Measurements from ENCODE around the gene STX11.

STX11 gene

DNA sequence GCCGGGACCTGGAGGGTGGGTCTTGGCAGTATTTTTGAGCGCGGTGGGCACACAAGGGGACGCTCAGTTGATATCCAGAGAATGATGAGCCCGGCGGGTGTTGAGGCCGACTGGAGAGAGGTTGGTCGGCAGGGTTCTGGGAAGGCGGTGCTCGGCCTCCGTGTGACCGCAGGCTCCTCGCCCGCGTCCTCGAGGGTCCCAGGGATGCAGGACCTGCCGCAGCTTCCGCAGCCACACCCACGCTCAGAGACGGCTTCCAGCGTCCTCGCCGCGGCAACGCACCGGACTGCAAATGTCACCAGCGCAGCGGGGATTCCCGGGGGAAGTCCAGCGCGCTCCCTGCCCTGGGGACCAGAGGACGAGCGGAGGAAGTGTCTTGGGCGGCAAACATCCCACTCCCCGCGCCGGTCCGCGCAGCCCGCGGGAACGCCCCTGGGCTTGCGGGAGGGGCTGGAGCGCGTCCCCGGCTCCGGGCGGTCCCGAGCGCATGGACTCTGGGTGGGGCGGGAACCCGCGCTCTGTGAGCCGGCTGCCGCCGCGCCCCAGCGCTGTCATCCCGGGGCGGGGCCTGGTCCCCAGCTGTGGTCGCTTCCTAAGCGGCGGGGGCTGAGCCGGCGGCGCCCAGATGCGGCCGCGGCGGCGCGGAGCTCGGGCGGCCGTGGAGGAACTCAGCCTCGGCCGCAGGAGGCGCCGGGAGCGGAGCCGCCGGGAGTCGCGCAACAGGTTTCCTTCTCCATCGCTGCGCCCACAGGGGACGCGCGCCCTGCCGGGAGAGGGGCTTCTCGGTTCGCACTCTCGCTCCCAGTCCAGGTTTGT is at the start of gene STX11:
Gene STX11, plus strand, starts transcription at position 624 of the 816 bp plus-strand sequence. CDS start 36,111 bp downstream, outside the sequence.
- Histone ChIP-seq H3K4me1 (ENCODE audit: control insufficient read depth, insufficient read depth, low read length) (peaks cover 3% of the 10 kb centered on the region; the same call in 1 of the 2 replicates), H3K9me3 (ENCODE audit: control insufficient read depth, insufficient read depth, low read length) (no peaks in the 10 kb centered on the region), H3K27me3 (ENCODE audit: control insufficient read depth, insufficient read depth, low read length) (peaks cover 13% of the 10 kb centered on the region; the same call in 1 of the 2 replicates), H3K4me3 (ENCODE audit: low read length) (peak within 1 kb of the TSS; percentile 89), H3K27ac (ENCODE audit: low read length) (no peak within 1 kb of the TSS), H3K36me3 (ENCODE audit: control insufficient read depth, insufficient read depth, low read length) (no peaks in the 10 kb centered on the region)
- DNase-seq (ENCODE audit: low read depth, low spot score): no peak
- no CpG with 5 or more reads among the region's 93 CpGs for WGBS (ENCODE audit: insufficient coverage, insufficient read length)

DNA sequence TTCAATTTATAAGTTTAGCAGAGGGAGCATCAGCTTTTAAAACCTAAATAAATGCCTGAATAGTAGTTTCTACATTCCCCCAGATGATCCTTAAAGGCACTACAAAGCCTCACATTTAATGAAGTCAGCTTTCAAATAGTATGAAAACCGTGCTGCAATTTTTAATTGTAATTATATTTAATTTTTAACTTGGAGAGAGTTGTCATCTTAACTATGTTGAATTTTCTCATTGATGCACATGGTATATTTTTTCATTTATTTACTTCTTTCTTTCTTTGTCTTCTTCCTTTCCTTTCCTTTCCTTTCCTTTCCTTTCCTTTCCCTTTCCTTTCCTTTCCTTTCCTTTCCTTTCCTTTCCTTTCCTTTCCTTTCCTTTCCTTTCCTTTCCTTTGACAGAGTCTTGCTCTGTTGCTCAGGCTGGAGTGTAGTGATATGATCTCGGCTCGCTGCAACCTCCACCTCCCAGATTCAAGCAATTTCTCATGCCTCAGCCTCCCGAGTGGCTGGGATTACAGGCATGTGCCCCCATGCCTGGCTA is 47.2 kb upstream of the STX11 start:
- no CpG with 5 or more reads among the region's 4 CpGs for WGBS (ENCODE audit: insufficient coverage, insufficient read length)

DNA sequence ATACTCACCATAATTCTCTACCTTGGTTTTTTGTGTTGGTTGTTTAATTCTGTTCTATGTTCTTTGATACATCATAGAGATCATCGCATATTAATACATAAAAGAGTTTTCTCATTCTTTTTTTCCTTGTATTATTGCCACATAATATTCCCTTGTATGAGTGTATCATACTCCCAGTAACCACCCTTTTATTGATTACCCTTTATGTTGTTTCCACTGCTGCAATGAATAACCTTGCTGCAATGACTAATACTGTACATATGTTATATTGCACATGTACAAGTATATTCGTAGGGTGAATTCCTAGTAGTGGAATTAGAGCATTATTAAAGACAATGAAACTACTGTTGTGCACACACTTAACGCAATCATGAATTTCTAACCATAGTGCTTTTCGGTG is 45.8 kb upstream of the STX11 start:
- Histone ChIP-seq H3K4me3 (ENCODE audit: low read length) (no peak overlapping the region), H3K27ac (ENCODE audit: low read length) (no peak overlapping the region), H3K4me1 (ENCODE audit: control insufficient read depth, insufficient read depth, low read length) (no peaks in the 10 kb centered on the region), H3K9me3 (ENCODE audit: control insufficient read depth, insufficient read depth, low read length) (no peaks in the 10 kb centered on the region), H3K36me3 (ENCODE audit: control insufficient read depth, insufficient read depth, low read length) (no peaks in the 10 kb centered on the region), H3K27me3 (ENCODE audit: control insufficient read depth, insufficient read depth, low read length) (no peaks in the 10 kb centered on the region)
- DNase-seq (ENCODE audit: low read depth, low spot score): no peak
- no CpG with 5 or more reads among the region's 4 CpGs for WGBS (ENCODE audit: insufficient coverage, insufficient read length)

More for the DNA sequence above, 47.2 kb upstream of the STX11 start:
- no peaks in the 10 kb centered on the region for H3K9me3 ChIP-seq (ENCODE audit: control insufficient read depth, insufficient read depth, low read length)
- DNase-seq (ENCODE audit: low read depth, low spot score): no peak
- H3K4me3 ChIP-seq (ENCODE audit: low read length): no peak overlapping the region
- H3K27ac ChIP-seq (ENCODE audit: low read length): no peak overlapping the region
- H3K36me3 ChIP-seq (ENCODE audit: control insufficient read depth, insufficient read depth, low read length): no peaks in the 10 kb centered on the region
- no peaks in the 10 kb centered on the region for H3K4me1 ChIP-seq (ENCODE audit: control insufficient read depth, insufficient read depth, low read length)
- no peaks in the 10 kb centered on the region for H3K27me3 ChIP-seq (ENCODE audit: control insufficient read depth, insufficient read depth, low read length)

DNA sequence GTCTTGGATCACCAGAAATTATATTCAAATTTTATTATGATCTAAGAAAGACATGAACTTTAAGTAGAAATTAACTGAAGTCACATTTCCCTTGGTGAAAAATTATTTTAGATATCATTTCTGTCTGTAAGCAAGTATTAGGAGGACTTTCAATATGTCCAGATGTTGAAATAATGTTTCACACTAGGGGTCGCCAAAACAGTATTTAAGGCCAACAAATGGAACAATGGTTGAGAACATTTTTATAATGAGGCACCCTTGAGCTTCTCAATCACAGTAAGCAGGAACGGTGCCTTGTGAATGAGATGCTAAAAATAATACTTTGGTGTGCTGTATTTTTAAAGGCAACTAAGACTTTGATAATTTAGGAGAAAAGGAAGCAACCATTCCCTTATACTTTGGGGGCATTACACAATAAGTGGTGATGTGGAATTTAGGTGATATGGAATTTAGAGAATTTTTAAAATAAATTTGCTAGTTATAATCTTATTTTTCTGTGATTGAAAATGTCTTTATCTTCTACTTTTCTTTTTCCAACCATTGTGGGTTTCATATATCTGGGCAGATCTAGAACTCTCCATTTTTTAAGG is 45.3 kb upstream of the STX11 start:
- no peaks in the 10 kb centered on the region for H3K27me3 ChIP-seq (ENCODE audit: control insufficient read depth, insufficient read depth, low read length)
- H3K4me3 ChIP-seq (ENCODE audit: low read length): no peak overlapping the region
- no CpG with 5 or more reads among the region's 2 CpGs for WGBS (ENCODE audit: insufficient coverage, insufficient read length)
- no peak for DNase-seq (ENCODE audit: low read depth, low spot score)
- no peak overlapping the region for H3K27ac ChIP-seq (ENCODE audit: low read length)
- no peaks in the 10 kb centered on the region for H3K36me3 ChIP-seq (ENCODE audit: control insufficient read depth, insufficient read depth, low read length)
- H3K9me3 ChIP-seq (ENCODE audit: control insufficient read depth, insufficient read depth, low read length): no peaks in the 10 kb centered on the region
- H3K4me1 ChIP-seq (ENCODE audit: control insufficient read depth, insufficient read depth, low read length): no peaks in the 10 kb centered on the region

DNA sequence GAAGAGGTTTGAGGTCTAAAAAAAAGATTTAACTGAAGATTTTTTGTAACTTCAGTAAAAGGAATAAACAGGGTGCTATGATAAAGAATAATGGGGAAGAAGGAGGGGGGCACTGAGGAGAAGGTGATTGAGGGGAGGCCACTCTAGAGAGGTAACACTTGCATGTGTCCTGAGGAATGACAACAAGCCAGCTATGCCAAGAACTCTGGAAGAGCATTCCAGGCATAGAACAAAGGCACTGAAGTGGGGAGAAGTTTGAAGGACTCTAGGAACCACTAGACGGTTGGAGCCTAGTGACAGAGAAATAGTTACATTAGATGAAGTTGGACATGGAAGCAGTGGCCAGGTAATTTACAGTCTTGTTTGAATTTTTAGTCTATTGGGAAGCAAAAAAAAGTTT is 44.1 kb upstream of the STX11 start:
- DNase-seq (ENCODE audit: low read depth, low spot score): no peak
- H3K4me1 ChIP-seq (ENCODE audit: control insufficient read depth, insufficient read depth, low read length): no peaks in the 10 kb centered on the region
- H3K27me3 ChIP-seq (ENCODE audit: control insufficient read depth, insufficient read depth, low read length): no peaks in the 10 kb centered on the region
- H3K4me3 ChIP-seq (ENCODE audit: low read length): no peak overlapping the region
- H3K9me3 ChIP-seq (ENCODE audit: control insufficient read depth, insufficient read depth, low read length): no peaks in the 10 kb centered on the region
- no CpG with 5 or more reads among the region's 1 CpG for WGBS (ENCODE audit: insufficient coverage, insufficient read length)
- H3K27ac ChIP-seq (ENCODE audit: low read length): no peak overlapping the region
- no peaks in the 10 kb centered on the region for H3K36me3 ChIP-seq (ENCODE audit: control insufficient read depth, insufficient read depth, low read length)

DNA sequence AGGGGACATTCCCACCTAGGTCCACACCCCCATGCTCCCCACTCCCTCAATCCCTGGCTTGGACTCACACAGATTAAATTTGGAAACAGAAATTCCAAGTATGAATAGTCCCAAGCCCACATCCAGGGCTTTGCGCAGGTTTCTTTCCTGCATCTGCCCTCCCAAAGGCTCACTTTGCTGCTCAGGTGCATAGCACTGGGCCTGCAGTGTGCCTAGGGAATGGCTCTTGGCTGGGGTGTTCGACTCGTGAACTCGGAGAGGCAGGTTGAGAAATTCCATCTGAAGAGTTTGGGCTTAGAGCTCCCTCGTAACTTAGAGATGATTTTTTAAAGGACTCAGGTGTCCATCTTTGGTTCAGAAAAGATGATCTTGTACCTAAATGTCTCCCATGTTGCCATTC is 40.1 kb upstream of the STX11 start:
- Histone ChIP-seq H3K27me3 (ENCODE audit: control insufficient read depth, insufficient read depth, low read length) (no peaks in the 10 kb centered on the region), H3K9me3 (ENCODE audit: control insufficient read depth, insufficient read depth, low read length) (no peaks in the 10 kb centered on the region), H3K36me3 (ENCODE audit: control insufficient read depth, insufficient read depth, low read length) (no peaks in the 10 kb centered on the region), H3K4me3 (ENCODE audit: low read length) (no peak overlapping the region), H3K4me1 (ENCODE audit: control insufficient read depth, insufficient read depth, low read length) (no peaks in the 10 kb centered on the region), H3K27ac (ENCODE audit: low read length) (no peak overlapping the region)
- WGBS (ENCODE audit: insufficient coverage, insufficient read length): no CpG with 5 or more reads among the region's 5 CpGs
- no peak for DNase-seq (ENCODE audit: low read depth, low spot score)

DNA sequence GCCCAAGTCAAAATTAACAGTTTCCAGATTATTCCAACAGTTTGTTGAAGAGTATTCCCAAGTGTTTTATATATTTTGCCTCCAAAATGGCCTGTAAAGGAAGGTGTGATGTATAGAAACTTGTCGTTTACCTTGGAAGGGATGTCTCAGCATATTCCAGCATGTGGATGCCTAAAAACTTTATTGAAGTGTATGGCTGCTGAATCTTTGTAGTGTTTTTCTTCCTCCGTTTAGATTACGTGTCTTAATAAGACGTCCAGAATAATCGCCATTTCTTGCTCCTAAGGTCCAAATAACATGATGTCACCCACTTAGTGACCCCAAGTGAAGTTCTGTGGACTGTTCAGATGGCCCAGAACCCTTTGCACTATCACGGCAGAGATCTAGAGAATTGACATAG is 37.0 kb upstream of the STX11 start:
- H3K27ac ChIP-seq (ENCODE audit: low read length): no peak overlapping the region
- H3K9me3 ChIP-seq (ENCODE audit: control insufficient read depth, insufficient read depth, low read length): no peaks in the 10 kb centered on the region
- DNase-seq (ENCODE audit: low read depth, low spot score): no peak
- H3K27me3 ChIP-seq (ENCODE audit: control insufficient read depth, insufficient read depth, low read length): no peaks in the 10 kb centered on the region
- H3K4me3 ChIP-seq (ENCODE audit: low read length): no peak overlapping the region
- no peaks in the 10 kb centered on the region for H3K36me3 ChIP-seq (ENCODE audit: control insufficient read depth, insufficient read depth, low read length)
- no CpG with 5 or more reads among the region's 6 CpGs for WGBS (ENCODE audit: insufficient coverage, insufficient read length)
- H3K4me1 ChIP-seq (ENCODE audit: control insufficient read depth, insufficient read depth, low read length): no peaks in the 10 kb centered on the region

DNA sequence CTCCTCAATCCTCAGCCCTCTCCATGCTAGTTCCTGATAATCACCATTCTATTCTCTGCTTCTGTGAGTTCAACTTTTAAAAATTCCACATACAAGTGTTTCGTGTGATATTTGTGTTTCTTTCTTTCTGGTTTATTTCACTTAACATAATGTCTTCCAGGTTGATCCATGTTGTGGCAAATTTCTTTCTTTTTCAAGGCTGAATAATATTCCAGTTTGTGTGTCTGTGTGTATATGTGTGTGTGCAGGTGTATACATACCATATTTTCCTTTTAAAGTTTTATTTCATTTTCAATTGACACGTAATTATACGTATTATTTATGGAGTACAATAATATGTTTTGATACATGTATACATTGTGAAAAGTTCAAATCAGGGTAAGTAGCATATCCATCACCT is 35.1 kb upstream of the STX11 start:
- H3K4me1 ChIP-seq (ENCODE audit: control insufficient read depth, insufficient read depth, low read length): no peaks in the 10 kb centered on the region
- no peak overlapping the region for H3K27ac ChIP-seq (ENCODE audit: low read length)
- no peak for DNase-seq (ENCODE audit: low read depth, low spot score)
- no peaks in the 10 kb centered on the region for H3K27me3 ChIP-seq (ENCODE audit: control insufficient read depth, insufficient read depth, low read length)
- no peaks in the 10 kb centered on the region for H3K9me3 ChIP-seq (ENCODE audit: control insufficient read depth, insufficient read depth, low read length)
- no CpG with 5 or more reads among the region's 3 CpGs for WGBS (ENCODE audit: insufficient coverage, insufficient read length)
- no peaks in the 10 kb centered on the region for H3K36me3 ChIP-seq (ENCODE audit: control insufficient read depth, insufficient read depth, low read length)
- no peak overlapping the region for H3K4me3 ChIP-seq (ENCODE audit: low read length)

DNA sequence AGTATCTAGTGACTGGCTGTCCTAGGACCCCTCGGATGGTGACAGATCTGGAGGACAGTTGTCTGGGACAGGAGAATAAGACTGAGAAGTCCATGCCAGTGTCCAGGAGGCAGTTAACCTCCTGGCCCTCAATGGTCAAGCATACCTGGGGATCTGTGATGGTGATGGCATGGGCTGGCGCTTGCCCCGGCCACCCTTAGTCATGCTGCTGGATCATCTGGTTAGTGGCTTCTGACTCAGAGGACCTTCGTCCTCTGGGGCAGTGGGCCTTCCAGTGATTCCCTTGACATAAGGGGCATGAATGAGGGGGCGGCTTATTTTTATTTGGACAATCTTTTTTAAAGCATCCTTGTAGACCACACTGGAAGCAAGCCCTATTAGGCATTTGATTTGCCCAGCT is 30.9 kb upstream of the STX11 start:
- DNase-seq (ENCODE audit: low read depth, low spot score): no peak
- H3K9me3 ChIP-seq (ENCODE audit: control insufficient read depth, insufficient read depth, low read length): no peaks in the 10 kb centered on the region
- H3K4me3 ChIP-seq (ENCODE audit: low read length): no peak overlapping the region
- no peaks in the 10 kb centered on the region for H3K27me3 ChIP-seq (ENCODE audit: control insufficient read depth, insufficient read depth, low read length)
- no peaks in the 10 kb centered on the region for H3K36me3 ChIP-seq (ENCODE audit: control insufficient read depth, insufficient read depth, low read length)
- WGBS (ENCODE audit: insufficient coverage, insufficient read length): no CpG with 5 or more reads among the region's 5 CpGs
- H3K27ac ChIP-seq (ENCODE audit: low read length): no peak overlapping the region
- H3K4me1 ChIP-seq (ENCODE audit: control insufficient read depth, insufficient read depth, low read length): no peaks in the 10 kb centered on the region

DNA sequence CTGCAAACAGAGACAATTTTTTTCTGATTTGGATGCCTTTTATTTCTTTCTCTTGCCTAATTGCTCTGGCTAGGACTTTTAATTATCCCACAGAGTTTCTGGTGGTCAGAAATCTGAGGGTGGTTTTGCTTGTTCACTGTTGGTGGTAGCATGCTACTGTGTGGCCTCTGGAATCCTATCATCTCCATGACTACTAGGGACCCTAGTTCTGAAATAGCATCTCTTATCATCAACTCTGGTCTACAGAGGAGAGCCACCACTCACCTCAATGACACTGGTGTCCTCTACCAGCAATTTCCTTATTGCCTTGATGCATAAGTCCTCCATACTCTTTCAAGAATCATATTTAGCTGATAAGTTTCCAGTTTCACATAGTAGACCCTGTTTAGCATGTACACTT is 27.5 kb upstream of the STX11 start:
- no peak overlapping the region for H3K27ac ChIP-seq (ENCODE audit: low read length)
- no peak for DNase-seq (ENCODE audit: low read depth, low spot score)

More for the DNA sequence above, 27.5 kb upstream of the STX11 start:
- Histone ChIP-seq H3K9me3 (ENCODE audit: control insufficient read depth, insufficient read depth, low read length) (no peaks in the 10 kb centered on the region), H3K4me1 (ENCODE audit: control insufficient read depth, insufficient read depth, low read length) (no peaks in the 10 kb centered on the region), H3K4me3 (ENCODE audit: low read length) (no peak overlapping the region), H3K27me3 (ENCODE audit: control insufficient read depth, insufficient read depth, low read length) (no peaks in the 10 kb centered on the region), H3K36me3 (ENCODE audit: control insufficient read depth, insufficient read depth, low read length) (no peaks in the 10 kb centered on the region)
